Mammary microvascular endothelial cell (primary cell): ENCODE measurements around the gene TBL3. TPM values are rescaled to one million over a fixed set of nuclear protein-coding genes. Genes with fewer than 3 reads are reported as not detected.

Experiments
- total RNA-seq: library from RNA; depleted of rRNA; stranded (reverse); fragments of >200 nt; gene quantifications from 2 replicates; pipeline ENCODE4 v1.2.3, GENCODE V29; 2015

TBL3 gene
- total RNA-seq = 79.4 and 104 TPM in 2 replicates

GRCh38 chr16:1971796-1972489, at the start of gene TBL3:
Gene TBL3 (plus strand): TSS chr16:1972053. CDS start chr16:1972165, 112 bp downstream.

GRCh38 chr16:1942810-1943726, 28.8 kb upstream of the TBL3 start, which contains the start of gene MSRB1:
Gene MSRB1 (minus strand): TSS chr16:1943199. CDS start chr16:1943156, 43 bp downstream.

DNA sequence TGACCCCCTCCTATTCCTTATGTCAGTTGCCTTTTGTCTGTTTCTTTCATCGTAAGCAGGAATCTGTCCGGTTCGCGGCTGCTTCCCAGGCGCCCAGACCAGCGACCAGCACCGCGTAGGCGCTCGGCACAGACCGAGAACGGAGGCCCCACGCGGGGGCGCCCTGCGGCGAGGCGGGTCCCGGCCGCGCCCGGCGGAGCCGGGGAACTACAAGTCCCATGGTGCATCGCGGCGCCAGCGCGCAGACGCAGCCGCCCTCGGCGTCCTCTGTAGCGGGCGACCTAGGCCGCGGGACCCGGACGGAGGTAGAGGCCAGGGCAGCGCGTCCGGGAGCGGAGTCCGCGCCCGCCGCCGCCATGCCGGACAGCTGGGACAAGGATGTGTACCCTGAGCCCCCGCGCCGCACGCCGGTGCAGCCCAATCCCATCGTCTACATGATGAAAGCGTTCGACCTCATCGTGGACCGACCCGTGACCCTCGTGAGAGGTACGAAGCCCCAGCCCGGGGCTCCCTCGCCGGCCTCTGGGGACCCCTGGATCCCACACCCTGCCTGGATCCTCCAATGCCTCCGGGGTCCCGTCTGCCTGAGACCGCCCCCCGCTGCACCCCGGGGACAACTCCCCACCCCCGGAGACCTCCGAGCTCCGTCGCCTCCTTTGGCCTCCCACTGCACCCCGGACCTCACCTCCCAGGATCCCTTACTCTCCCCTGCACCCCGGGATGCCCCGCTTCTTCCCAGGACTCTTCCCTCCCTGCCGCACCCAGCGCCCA, 12.4 kb upstream of the TBL3 start, which contains the start of gene NDUFB10:
TSS of gene NDUFB10 (plus strand) at position 270 of the 771 bp plus-strand sequence. CDS start at position 357, 87 bp downstream.

GRCh38 chr16:1964506-1965395, 7.1 kb upstream of the TBL3 start, which contains the start of gene RPS2:
Gene RPS2 (minus strand): TSS chr16:1964826. CDS start chr16:1964625, 201 bp downstream.

GRCh38 chr16:1966460-1966859, 5.4 kb upstream of the TBL3 start, which contains the start of gene RNF151:
Gene RNF151 (plus strand): TSS chr16:1966856. CDS start chr16:1966882, 26 bp downstream.

DNA sequence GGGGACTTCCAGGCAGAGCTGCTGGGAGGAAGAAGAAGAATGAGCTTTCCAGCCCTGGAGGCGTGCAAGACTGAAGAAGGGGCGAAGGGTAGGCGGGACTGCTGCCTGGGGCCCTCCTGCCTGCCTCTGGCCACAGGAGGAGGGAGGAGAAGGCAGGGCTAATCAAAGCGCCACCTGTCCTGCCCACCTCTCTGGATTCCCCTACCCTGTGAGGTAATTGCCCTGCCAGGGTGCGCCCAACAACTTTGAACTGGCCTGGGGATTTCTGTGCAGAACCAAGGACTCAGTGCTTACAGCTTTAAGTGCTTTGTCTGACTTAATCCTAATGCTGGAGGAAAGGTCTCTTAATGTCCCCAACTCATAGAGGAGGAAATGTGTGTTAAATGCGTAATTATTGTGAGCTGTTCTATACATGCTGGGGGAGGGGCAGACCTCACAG, 9.6 kb downstream of the TBL3 start, which contains the start of gene NOXO1:
TSS of gene NOXO1 (minus strand) at position 72 of the 439 bp plus-strand sequence. CDS start 290 bp downstream, outside the sequence.

DNA sequence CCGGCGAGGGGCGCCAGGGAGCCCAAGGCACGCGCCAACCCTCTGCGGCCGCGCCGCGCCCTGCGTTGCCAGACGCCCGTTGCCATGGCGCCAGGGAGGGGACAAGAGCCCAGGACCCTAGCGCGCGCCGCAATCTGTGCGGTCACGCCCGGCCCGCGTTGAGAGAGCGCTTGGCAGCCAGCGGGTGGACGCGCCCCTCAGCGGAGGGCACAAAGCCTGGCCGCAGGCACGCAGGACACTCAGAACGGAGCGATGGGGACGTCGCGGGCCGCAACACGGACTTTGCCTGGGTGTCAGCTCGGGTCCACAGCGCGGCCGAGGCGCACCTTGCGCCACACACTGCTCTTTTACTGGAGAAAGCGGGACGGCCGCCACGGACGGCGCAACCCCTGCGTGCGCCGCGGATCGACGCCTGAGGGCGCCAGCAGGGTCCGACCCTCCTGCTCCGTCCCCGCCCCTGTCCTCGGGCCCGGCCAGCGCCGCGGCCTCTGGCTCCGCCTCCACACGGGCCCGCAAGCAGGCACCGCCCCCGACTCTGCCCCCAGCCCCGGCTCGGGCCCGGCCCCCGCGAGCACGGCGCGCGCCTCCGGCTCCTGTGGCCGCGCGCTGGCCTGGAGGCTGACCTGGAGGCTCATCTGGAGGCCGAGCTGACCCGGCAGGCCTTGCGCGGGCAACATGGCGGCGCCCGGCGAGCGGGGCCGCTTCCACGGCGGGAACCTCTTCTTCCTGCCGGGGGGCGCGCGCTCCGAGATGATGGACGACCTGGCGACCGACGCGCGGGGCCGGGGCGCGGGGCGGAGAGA, 11.9 kb downstream of the TBL3 start, which contains the start of gene GFER:
TSS of gene GFER (plus strand) at position 650 of the 803 bp plus-strand sequence. CDS start at position 676, 26 bp downstream.

DNA sequence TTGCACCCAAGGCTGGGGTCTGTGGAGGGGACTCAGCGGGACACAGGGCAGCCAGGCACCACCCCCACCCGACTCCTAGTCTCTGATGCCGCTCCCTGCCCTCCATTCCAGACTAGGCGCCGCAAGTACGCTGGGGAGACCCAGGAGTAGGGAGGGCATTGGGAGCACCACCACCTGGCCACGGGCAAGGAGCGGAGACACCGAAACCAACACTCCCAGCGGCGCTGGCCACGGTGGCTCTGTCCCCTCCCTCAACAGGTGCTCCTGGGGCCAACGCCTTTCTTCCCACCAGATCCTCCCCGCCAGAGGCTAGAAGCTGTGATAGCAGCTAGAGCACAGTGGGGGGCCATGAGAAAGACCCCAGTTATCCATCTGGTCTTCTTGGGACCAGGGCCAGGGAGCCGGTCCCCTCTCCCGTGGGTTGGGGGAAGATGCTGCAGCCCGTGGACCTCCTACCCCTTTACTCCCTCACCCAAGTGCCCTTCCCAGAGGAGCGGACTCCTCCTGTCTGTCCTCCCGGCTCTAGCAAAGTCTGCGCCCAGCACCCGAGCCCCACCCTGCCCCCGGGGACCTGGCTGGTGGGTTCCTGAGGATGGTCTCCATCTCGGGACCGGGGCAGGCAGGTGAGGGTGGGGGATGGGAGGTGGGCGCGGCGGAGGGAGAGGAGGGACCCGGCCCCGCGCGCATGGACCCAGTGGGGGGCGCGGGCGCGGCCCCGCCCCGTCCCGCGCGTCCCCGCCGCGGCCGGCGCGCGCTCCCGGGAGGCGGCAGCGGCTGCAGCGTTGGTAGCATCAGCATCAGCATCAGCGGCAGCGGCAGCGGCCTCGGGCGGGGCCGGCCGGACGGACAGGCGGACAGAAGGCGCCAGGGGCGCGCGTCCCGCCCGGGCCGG, 17.6 kb downstream of the TBL3 start, which contains the start of gene SYNGR3:
TSS of gene SYNGR3 (plus strand) at position 762 of the 892 bp plus-strand sequence. CDS start 133 bp downstream, outside the sequence.

DNA sequence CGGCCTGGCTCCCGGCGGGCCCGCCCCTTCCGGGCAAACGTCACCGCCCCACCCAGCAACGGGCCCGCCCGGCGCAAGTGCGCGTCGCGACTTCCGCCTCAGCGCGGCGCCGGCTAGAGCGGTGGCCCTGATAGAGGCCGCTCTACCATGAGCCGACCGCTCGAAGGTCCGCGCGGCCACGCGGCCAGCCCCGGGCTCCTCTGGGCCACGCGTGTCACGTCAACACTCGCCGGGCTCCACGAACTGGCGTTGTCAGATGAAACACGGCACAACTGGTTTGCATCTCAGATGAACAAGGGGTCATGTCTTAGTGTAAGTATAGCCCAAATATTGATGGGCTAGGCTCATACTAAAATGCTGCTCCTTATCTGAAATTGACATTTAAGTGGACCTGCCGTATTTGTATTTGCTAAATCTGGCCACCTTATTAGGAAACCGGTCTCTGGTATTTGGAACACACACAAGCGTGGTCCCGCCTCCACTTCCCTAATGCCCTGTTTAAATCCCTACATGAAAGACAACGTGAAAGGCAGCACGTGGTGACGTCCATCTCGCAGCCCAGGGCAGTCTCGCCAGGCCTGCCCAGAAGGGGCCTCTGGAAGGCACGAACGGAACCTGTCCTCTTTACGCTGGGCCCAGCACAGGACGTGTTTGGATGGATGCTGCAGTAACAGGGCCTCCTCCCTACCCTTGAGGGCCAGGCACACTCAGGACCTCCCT, 38.1 kb downstream of the TBL3 start, which contains the start of gene ZNF598:
TSS of gene ZNF598 (minus strand) at position 31 of the 720 bp plus-strand sequence.

GRCh38 chr16:2019518-2019920, 47.7 kb downstream of the TBL3 start, which contains the start of gene NPW:
Gene NPW (plus strand): TSS chr16:2019785.

GRCh38 chr16:2026461-2027023, 54.7 kb downstream of the TBL3 start, which contains the start of gene NHERF2:
Gene NHERF2 (plus strand): TSS chr16:2026902. CDS start chr16:2027006, 104 bp downstream.

Other genes starting within 250 kb of the TBL3 start
- 61.8 and 63.7 TPM in 2 replicates for gene NME3, start 200.5 kb upstream of the TBL3 start, total RNA-seq
- 2.8 and 4.3 TPM in 2 replicates for gene EME2, start 199.2 kb upstream of the TBL3 start, total RNA-seq
- gene MRPS34, start 198.9 kb upstream of the TBL3 start, total RNA-seq = 150 and 160 TPM in 2 replicates
- gene SPSB3, start 189.5 kb upstream of the TBL3 start, total RNA-seq = 36.9 and 43.6 TPM in 2 replicates
- 118 and 164 TPM in 2 replicates for gene NUBP2, start 189.1 kb upstream of the TBL3 start, total RNA-seq
- gene IGFALS, start 178.3 kb upstream of the TBL3 start, total RNA-seq = not detected in 2 replicates
- 106 and 119 TPM in 2 replicates for gene HAGH, start 145.2 kb upstream of the TBL3 start, total RNA-seq
- 70.9 and 86.8 TPM in 2 replicates for gene FAHD1, start 144.8 kb upstream of the TBL3 start, total RNA-seq
- gene MEIOB, start 99.9 kb upstream of the TBL3 start, total RNA-seq = not detected in 2 replicates
- not detected in 2 replicates for gene HS3ST6, start 53.6 kb upstream of the TBL3 start, total RNA-seq
- 10.1 and 13.7 TPM in 2 replicates for gene MSRB1, start 28.9 kb upstream of the TBL3 start, total RNA-seq
- gene RPL3L, start 17.4 kb upstream of the TBL3 start, total RNA-seq = not detected in 2 replicates
- gene NDUFB10, start 12.5 kb upstream of the TBL3 start, total RNA-seq = 312 and 315 TPM in 2 replicates
- 2,922 and 2,947 TPM in 2 replicates for gene RPS2, start 7.2 kb upstream of the TBL3 start, total RNA-seq
- gene RNF151, start 5.2 kb upstream of the TBL3 start, total RNA-seq = not detected in 2 replicates
- gene NOXO1, start 9.4 kb downstream of the TBL3 start, total RNA-seq = 1.00 TPM in 1 of 2 replicates, not detected in the other
- gene GFER, start 12.1 kb downstream of the TBL3 start, total RNA-seq = 15.4 and 15.9 TPM in 2 replicates
- 0.25 and 0.87 TPM in 2 replicates for gene SYNGR3, start 17.9 kb downstream of the TBL3 start, total RNA-seq
- gene ZNF598, start 37.8 kb downstream of the TBL3 start, total RNA-seq = 55.6 and 61.8 TPM in 2 replicates
- 2.5 and 3.1 TPM in 2 replicates for gene NPW, start 47.7 kb downstream of the TBL3 start, total RNA-seq
- gene NHERF2, start 54.8 kb downstream of the TBL3 start, total RNA-seq = 236 and 238 TPM in 2 replicates
- gene NTHL1, start 75.8 kb downstream of the TBL3 start, total RNA-seq = 45.7 and 53.0 TPM in 2 replicates
- gene TSC2, start 75.9 kb downstream of the TBL3 start, total RNA-seq = 35.2 and 36.0 TPM in 2 replicates
- gene PKD1, start 163.8 kb downstream of the TBL3 start, total RNA-seq = 37.0 and 46.6 TPM in 2 replicates
- gene RAB26, start 176.6 kb downstream of the TBL3 start, total RNA-seq = 0.13 and 1.3 TPM in 2 replicates
- gene TRAF7, start 183.7 kb downstream of the TBL3 start, total RNA-seq = 81.7 and 89.8 TPM in 2 replicates
- not detected in 2 replicates for gene CASKIN1, start 224.6 kb downstream of the TBL3 start, total RNA-seq
- gene MLST8, start 233.4 kb downstream of the TBL3 start, total RNA-seq = 66.0 and 79.9 TPM in 2 replicates
- 1.7 and 7.1 TPM in 2 replicates for gene BRICD5, start 238.8 kb downstream of the TBL3 start, total RNA-seq
- 25.6 and 31.4 TPM in 2 replicates for gene PGP, start 242.8 kb downstream of the TBL3 start, total RNA-seq